IMR-90 (cell line): Measurements from ENCODE around the gene ATP10B. TPM values are rescaled to one million over a fixed set of nuclear protein-coding genes. Genes with fewer than 3 reads are reported as not detected.

ENCODE experiments used
- ATAC-seq: fragments of 200-7000 bp; cut with Tn5 transposase; 2 replicates; pipeline ENCODE4 v1.9.1; 2020; ENCODE audit warnings: low read depth, mild to moderate bottlenecking, moderate library complexity
- BruUV-seq: library from RNA; stranded (reverse); fragments of 400-500 nt; replicated peaks from 2 replicates; lab custom pipeline; 2021; lab: Mats Ljungman, UMichigan
- CTCF ChIA-PET: fragments of 300-600 bp; formaldehyde crosslinking; extraction: SDS; loops from one replicate; lab custom pipeline; 2021; ENCODE audit warnings: antibody characterized with exemption; lab: Yijun Ruan, JAX
- POLR2A ChIA-PET: fragments of 300-600 bp; sonication (Branson Sonifier 250); formaldehyde crosslinking; loops from one replicate; lab custom pipeline; 2022; ENCODE audit warnings: antibody characterized with exemption; ENCODE audit not compliant: unreplicated experiment; lab: Charles Lee
- DNase-seq: peaks from one replicate; pipeline ENCODE4 v3.0.0; 2013
- H2AFZ ChIP-seq: replicated peaks from 2 replicates; pipeline ENCODE3; 2013; ENCODE audit warnings: low read length, mild to moderate bottlenecking; ENCODE audit not compliant: poor library complexity
- H2AK5ac ChIP-seq: 2 replicates; pipeline ENCODE4 v1.6.1; 2013; ENCODE audit warnings: low read depth, low read length, inconsistent platforms
- H2AK9ac ChIP-seq: replicated peaks from 2 replicates; pipeline ENCODE3; 2013; ENCODE audit warnings: mild to moderate bottlenecking, low read depth, low read length, moderate library complexity; ENCODE audit not compliant: poor library complexity
- H2BK120ac ChIP-seq: 2 replicates; pipeline ENCODE4 v1.6.1; 2013; ENCODE audit warnings: low read depth, low read length, inconsistent platforms
- H2BK15ac ChIP-seq: 3 replicates; pipeline ENCODE4 v1.6.1; 2013; ENCODE audit warnings: low read depth, low read length, inconsistent platforms
- H2BK20ac ChIP-seq: 2 replicates; pipeline ENCODE4 v1.6.1; 2013; ENCODE audit warnings: low read depth, mild to moderate bottlenecking, inconsistent platforms, low read length, moderate library complexity
- H2BK5ac ChIP-seq: 2 replicates; pipeline ENCODE4 v1.6.1; 2013; ENCODE audit warnings: mild to moderate bottlenecking, low read depth, low read length, inconsistent platforms; ENCODE audit not compliant: poor library complexity, severe bottlenecking
- H3K14ac ChIP-seq: replicated peaks from 2 replicates; pipeline ENCODE4 v1.6.1; 2013; ENCODE audit warnings: low read depth, low read length, inconsistent platforms
- H3K18ac ChIP-seq: 2 replicates; pipeline ENCODE4 v1.6.1; 2013; ENCODE audit warnings: low read depth, low read length, control low read depth
- H3K23ac ChIP-seq: 2 replicates; pipeline ENCODE4 v1.6.1; 2013; ENCODE audit warnings: low read depth, low read length, inconsistent platforms
- H3K27ac ChIP-seq: 2 replicates; pipeline ENCODE4 v1.5.1; 2013; ENCODE audit warnings: mild to moderate bottlenecking, control low read depth, low read length; ENCODE audit not compliant: insufficient read depth
- H3K27me3 ChIP-seq: 2 replicates; pipeline ENCODE4 v1.6.1; 2013; ENCODE audit warnings: low read length; ENCODE audit not compliant: control insufficient read depth, insufficient read depth
- H3K36me3 ChIP-seq: 2 replicates; pipeline ENCODE4 v1.6.1; 2013; ENCODE audit warnings: low read length, mixed read lengths; ENCODE audit not compliant: control insufficient read depth, insufficient read depth
- H3K4ac ChIP-seq: 2 replicates; pipeline ENCODE4 v1.6.1; 2013; ENCODE audit warnings: low read depth, low read length, inconsistent platforms
- H3K4me1 ChIP-seq: 2 replicates; pipeline ENCODE4 v1.6.1; 2013; ENCODE audit warnings: low read length, mixed read lengths; ENCODE audit not compliant: control insufficient read depth, insufficient read depth
- H3K4me2 ChIP-seq: 2 replicates; pipeline ENCODE4 v1.6.1; 2013; ENCODE audit warnings: low read depth, mild to moderate bottlenecking, control low read depth, low read length, moderate library complexity
- H3K4me3 ChIP-seq: 2 replicates; pipeline ENCODE4 v1.5.1; 2013; ENCODE audit warnings: low read depth, mild to moderate bottlenecking, control low read depth, low read length, moderate library complexity; ENCODE audit not compliant: insufficient read depth
- H3K56ac ChIP-seq: 2 replicates; pipeline ENCODE4 v1.6.1; 2013; ENCODE audit warnings: low read length, inconsistent platforms; ENCODE audit not compliant: insufficient read depth; ENCODE audit errors: extremely low read depth
- H3K79me1 ChIP-seq, 2 experiments: 2 replicates each; pipeline ENCODE4 v1.6.1; 2013; ENCODE audit warnings: low read length in 2 of 2, inconsistent platforms in 1 of 2, low read depth in 1 of 2
- H3K9ac ChIP-seq: 2 replicates; pipeline ENCODE4 v1.6.1; 2013; ENCODE audit warnings: low read depth, low read length, control low read depth
- H3K9me1 ChIP-seq: 2 replicates; pipeline ENCODE4 v1.6.1; 2013; ENCODE audit warnings: low read length, inconsistent platforms; ENCODE audit not compliant: insufficient read depth
- H3K9me3 ChIP-seq: 2 replicates; pipeline ENCODE4 v1.6.1; 2013; ENCODE audit warnings: low read length; ENCODE audit not compliant: control insufficient read depth, insufficient read depth
- H4K20me1 ChIP-seq: 2 replicates; pipeline ENCODE4 v1.6.1; 2013; ENCODE audit warnings: low read length, inconsistent platforms; ENCODE audit not compliant: insufficient read depth
- H4K5ac ChIP-seq: 2 replicates; pipeline ENCODE4 v1.6.1; 2013; ENCODE audit warnings: mild to moderate bottlenecking, low read depth, low read length, control low read depth
- H4K8ac ChIP-seq, 2 experiments: 2 replicates each; pipeline ENCODE4 v1.6.1; 2013; ENCODE audit warnings: low read depth in 2 of 2, low read length in 2 of 2, control low read depth in 1 of 2, inconsistent platforms in 1 of 2
- H4K91ac ChIP-seq: 2 replicates; pipeline ENCODE4 v1.6.1; 2013; ENCODE audit warnings: low read depth, low read length, inconsistent platforms; ENCODE audit not compliant: insufficient read depth
- RAD21 ChIP-seq: IDR thresholded peaks from 2 replicates; pipeline ENCODE4 v1.6.1; 2012; ENCODE audit warnings: low read length, improper control_type of control experiment
- SMC3 ChIP-seq: fragments of 150-350 bp; IDR thresholded peaks from 2 replicates; pipeline ENCODE4 v1.6.1; 2016; ENCODE audit warnings: low read depth, mild to moderate bottlenecking, antibody characterized with exemption, low read length, moderate library complexity
- WGBS, 2 experiments: methylation state at CpG; one replicate each; pipeline versions ENCODE4 v1.1.5 to v1.1.7; 2013; ENCODE audit warnings: missing lambda C conversion rate in 2 of 2; ENCODE audit not compliant: insufficient read length in 1 of 2; ENCODE audit errors: extremely low coverage in 2 of 2; 5-methylcytosine and 5-hydroxymethylcytosine counted together
- dilution Hi-C: fragments of 300-500 bp; cut with HindIII; formaldehyde crosslinking; loops from one replicate; pipeline ENCODE4 v1.14.3; 2018; ENCODE audit warnings: low sequenced_read_pairs; ENCODE audit not compliant: unreplicated experiment
- in situ Hi-C: fragments of 300-500 bp; cut with MboI; formaldehyde crosslinking; loops from 3 replicates; pipeline ENCODE4 v1.14.3; 2019; ENCODE audit warnings: low sequenced_read_pairs, inconsistent platforms, mixed read lengths
- intact Hi-C: fragments of 100-400 bp; cut with micrococcal nuclease; formaldehyde crosslinking; loops from 2 replicates; pipeline ENCODE4 v1.10.0; 2022
- polyA plus RNA-seq, 3 experiments: library from polyadenylated mRNA; depleted of rRNA; stranded (reverse); fragments of >200 nt; gene quantifications; 2 replicates each; pipeline ENCODE4 v1.2.3, GENCODE V29; 2012; ENCODE audit warnings: low replicate concordance in 1 of 3
- total RNA-seq: library from RNA; depleted of rRNA; stranded (reverse); fragments of >200 nt; gene quantifications from 2 replicates; pipeline ENCODE4 v1.2.3, GENCODE V29; 2012

ATP10B gene
- total and polyA plus RNA-seq, 2 of the 4 experiments (the other 2 are of a cell fraction), result not detected

DNA sequence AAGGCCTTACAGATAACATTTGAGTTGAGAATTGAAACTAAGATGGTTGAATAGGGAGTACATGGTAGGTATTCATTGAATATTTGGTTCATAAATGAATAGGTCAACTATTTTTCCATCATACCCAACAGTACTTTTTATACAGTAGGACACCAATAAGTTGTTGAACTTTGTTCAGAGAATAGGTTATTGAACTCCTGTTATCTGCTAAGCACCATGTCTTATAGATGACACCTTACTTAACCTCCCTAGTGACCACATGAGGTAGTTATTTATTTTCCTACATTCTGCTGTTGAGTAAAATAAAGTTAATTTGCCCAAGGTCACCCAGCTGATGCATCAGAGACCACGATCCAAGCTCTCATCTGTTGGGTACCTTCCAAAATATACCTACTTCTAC, 49.6 kb upstream of the ATP10B start:
- no peak overlapping the region for H2AK5ac ChIP-seq
- no peaks in the 10 kb centered on the region for H3K9me1 ChIP-seq
- H3K56ac ChIP-seq, result no peak overlapping the region
- H3K27me3 ChIP-seq, result no peaks in the 10 kb centered on the region
- no peak overlapping the region for H3K18ac ChIP-seq
- H3K79me1 ChIP-seq, result no peaks in the 10 kb centered on the region
- H2AK9ac ChIP-seq, result no peak overlapping the region
- DNase-seq, result no peak
- no peak overlapping the region for H3K9ac ChIP-seq
- H3K27ac ChIP-seq, result no peak overlapping the region
- no peak overlapping the region for H2BK5ac ChIP-seq
- no peaks in the 10 kb centered on the region for H3K4me1 ChIP-seq
- H2BK20ac ChIP-seq, result no peak overlapping the region
- H3K23ac ChIP-seq, result no peak overlapping the region
- no peak for ATAC-seq
- H3K4ac ChIP-seq, result no peak overlapping the region
- H3K36me3 ChIP-seq, result no peaks in the 10 kb centered on the region
- no peak overlapping the region for H4K91ac ChIP-seq
- no peaks in the 10 kb centered on the region for H4K20me1 ChIP-seq
- dilution Hi-C loops (no loop called here), in situ Hi-C loops (no loop called here), intact Hi-C loops (no loop called here)
- H3K4me2 ChIP-seq, result no peak overlapping the region
- H3K9me3 ChIP-seq, result peaks cover 9% of the 10 kb centered on the region
- WGBS, 2 experiments, result no CpG with 5 or more reads among the region's 1 CpG
- ChIA-PET CTCF (no interaction called here), POLR2A (no interaction called here)
- no peak overlapping the region for H4K5ac ChIP-seq
- H3K4me3 ChIP-seq, result no peak overlapping the region
- H3K14ac ChIP-seq, result no peak overlapping the region
- no peak overlapping the region for H2BK15ac ChIP-seq
- TF ChIP-seq SMC3 (no peak), RAD21 (no peak)
- no TSS peak for BruUV-seq
- H2BK120ac ChIP-seq, result no peak overlapping the region
- no peak overlapping the region for H4K8ac ChIP-seq
- no peak overlapping the region for H2AFZ ChIP-seq
